ENCODE data around the gene COL6A3.

DNA sequence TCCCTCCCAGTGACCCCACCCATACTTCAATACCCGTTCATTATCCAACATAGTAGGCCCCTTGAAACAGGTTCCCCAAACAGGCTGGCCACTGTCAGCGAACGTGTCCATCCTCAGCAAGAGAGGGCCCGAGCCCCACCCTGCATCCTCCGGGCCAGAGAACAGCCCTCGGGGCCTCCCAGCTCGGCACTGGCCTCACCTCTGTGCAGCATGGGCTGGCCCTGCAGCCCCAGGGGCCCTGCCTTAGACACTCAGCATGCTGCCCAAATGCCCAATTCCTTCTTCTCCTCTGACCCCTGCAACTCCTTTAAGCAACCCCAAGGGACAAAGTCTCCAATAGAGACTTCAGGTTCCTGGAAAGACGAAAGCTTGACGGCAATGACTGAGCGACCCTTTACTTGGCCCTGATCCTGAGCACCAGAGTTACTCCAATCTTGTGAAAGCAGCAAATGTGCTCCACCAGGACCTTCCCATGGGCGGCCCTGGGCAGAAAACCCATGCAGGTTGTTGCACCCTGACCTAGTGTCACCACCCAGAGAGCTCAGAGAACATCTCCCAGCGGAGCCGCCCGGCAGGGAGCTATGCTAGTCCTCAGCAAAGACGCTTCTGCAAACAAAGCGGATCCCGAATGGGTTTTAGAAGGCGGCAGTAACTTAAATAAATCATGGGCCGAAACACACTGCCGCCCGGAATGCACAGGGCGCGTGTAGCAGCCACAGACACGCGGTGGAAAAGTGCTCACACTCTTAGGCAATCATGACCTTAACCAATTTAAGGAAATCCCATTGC is 782 bp downstream of the COL6A3 start:
- no peak for TF ChIP-seq EZH2 (IDR thresholded peaks at IDR 0.05; ENCODE audit: low read depth)
- TF ChIP-seq, protein P1, sequence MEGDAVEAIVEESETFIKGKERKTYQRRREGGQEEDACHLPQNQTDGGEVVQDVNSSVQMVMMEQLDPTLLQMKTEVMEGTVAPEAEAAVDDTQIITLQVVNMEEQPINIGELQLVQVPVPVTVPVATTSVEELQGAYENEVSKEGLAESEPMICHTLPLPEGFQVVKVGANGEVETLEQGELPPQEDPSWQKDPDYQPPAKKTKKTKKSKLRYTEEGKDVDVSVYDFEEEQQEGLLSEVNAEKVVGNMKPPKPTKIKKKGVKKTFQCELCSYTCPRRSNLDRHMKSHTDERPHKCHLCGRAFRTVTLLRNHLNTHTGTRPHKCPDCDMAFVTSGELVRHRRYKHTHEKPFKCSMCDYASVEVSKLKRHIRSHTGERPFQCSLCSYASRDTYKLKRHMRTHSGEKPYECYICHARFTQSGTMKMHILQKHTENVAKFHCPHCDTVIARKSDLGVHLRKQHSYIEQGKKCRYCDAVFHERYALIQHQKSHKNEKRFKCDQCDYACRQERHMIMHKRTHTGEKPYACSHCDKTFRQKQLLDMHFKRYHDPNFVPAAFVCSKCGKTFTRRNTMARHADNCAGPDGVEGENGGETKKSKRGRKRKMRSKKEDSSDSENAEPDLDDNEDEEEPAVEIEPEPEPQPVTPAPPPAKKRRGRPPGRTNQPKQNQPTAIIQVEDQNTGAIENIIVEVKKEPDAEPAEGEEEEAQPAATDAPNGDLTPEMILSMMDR (conservative IDR thresholded peaks at IDR 0.05), result no peak

Data from PC-9 (cell line).